ENCODE data around the gene TFE3. TPM values are rescaled to one million over a fixed set of nuclear protein-coding genes. Genes with fewer than 3 reads are reported as not detected.
A peak's percentile ranks its signal among the peaks of the same experiment; 100 is the strongest.

TFE3 gene
- 10 to 100 TPM in 11 of 12 donors, not detected in 1; 18.0 to 39.7 (median 20.6) TPM for polyA plus RNA-seq (ENCODE audit: insufficient read length in 12 of 12)
- long read RNA-seq, donor 1, partial matches to known transcripts = 11 of 13 reads
- long read RNA-seq, donor 1, other reads (novel, unspliced or antisense) = 0 of 13 reads
- long read RNA-seq, donor 2, partial matches to known transcripts = 13 of 17 reads
- long read RNA-seq, donor 2, other reads (novel, unspliced or antisense) = 0 of 17 reads
- long read RNA-seq, donor 3, partial matches to known transcripts = 12 of 14 reads
- long read RNA-seq, donor 3, other reads (novel, unspliced or antisense) = 0 of 14 reads
- long read RNA-seq, donor 4, partial matches to known transcripts = 0 of 2 reads
- long read RNA-seq, donor 4, other reads (novel, unspliced or antisense) = 0 of 2 reads
- long read RNA-seq, donor 5, partial matches to known transcripts = 9 of 15 reads
- long read RNA-seq, donor 5, other reads (novel, unspliced or antisense) = 0 of 15 reads
- long read RNA-seq, donor 6, partial matches to known transcripts = 0 of 1 reads
- long read RNA-seq, donor 6, other reads (novel, unspliced or antisense) = 0 of 1 reads
- long read RNA-seq, donor 7, partial matches to known transcripts = 5 of 8 reads
- long read RNA-seq, donor 7, other reads (novel, unspliced or antisense) = 0 of 8 reads
- long read RNA-seq, donor 8, partial matches to known transcripts = 11 of 17 reads
- long read RNA-seq, donor 8, other reads (novel, unspliced or antisense) = 0 of 17 reads
- long read RNA-seq, donor 9, partial matches to known transcripts = 10 of 13 reads
- long read RNA-seq, donor 9, other reads (novel, unspliced or antisense) = 0 of 13 reads
- long read RNA-seq, donor 10, partial matches to known transcripts = 5 of 9 reads
- long read RNA-seq, donor 10, other reads (novel, unspliced or antisense) = 0 of 9 reads
- long read RNA-seq, donor 11, partial matches to known transcripts = 7 of 11 reads
- long read RNA-seq, donor 11, other reads (novel, unspliced or antisense) = 0 of 11 reads

- DNase-seq = peak; percentile 97
Measured at GRCh38 chrX:49043220-49043986, at the start of gene TFE3. TSS of gene TFE3 (minus strand) at chrX:49043357. CDS start at chrX:49043226, 131 bp downstream.

GRCh38 chrX:49089553-49089952 is 46.4 kb upstream of the TFE3 start:
- DNase-seq = no peak

- no peak for DNase-seq
Measured at GRCh38 chrX:49082271-49082871, 39.2 kb upstream of the TFE3 start.

- DNase-seq = peak; percentile 75
Measured at GRCh38 chrX:49079489-49080428, 36.6 kb upstream of the TFE3 start, which contains the start of gene WDR45. TSS of gene WDR45 (minus strand) at chrX:49079887. CDS start at chrX:49078095, 1,792 bp downstream.

- DNase-seq = no peak
Measured at GRCh38 chrX:49077941-49078340, 34.8 kb upstream of the TFE3 start.

- no peak for DNase-seq
Measured at GRCh38 chrX:49075347-49075746, 32.2 kb upstream of the TFE3 start.

GRCh38 chrX:49073601-49074575 is 30.7 kb upstream of the TFE3 start, which contains the start of gene PRAF2:
TSS of gene PRAF2 (minus strand) at chrX:49074002. CDS start at chrX:49073987, 15 bp downstream.
- DNase-seq = peak; percentile 90

- no peak for DNase-seq
Measured at GRCh38 chrX:49072712-49073095, 29.5 kb upstream of the TFE3 start.

- DNase-seq = peak; percentile 77
Measured at GRCh38 chrX:49071877-49072711, 28.9 kb upstream of the TFE3 start.

- DNase-seq = no peak
Measured at GRCh38 chrX:49070988-49071387, 27.8 kb upstream of the TFE3 start.

GRCh38 chrX:49069038-49069437 is 25.9 kb upstream of the TFE3 start:
- no peak for DNase-seq

- no peak for DNase-seq
Measured at GRCh38 chrX:49067285-49068120, 24.3 kb upstream of the TFE3 start.

GRCh38 chrX:49066690-49067089 is 23.5 kb upstream of the TFE3 start:
- no peak for DNase-seq

GRCh38 chrX:49066278-49066677 is 23.1 kb upstream of the TFE3 start:
- no peak for DNase-seq

- DNase-seq = no peak
Measured at GRCh38 chrX:49064735-49065134, 21.6 kb upstream of the TFE3 start.

- DNase-seq = no peak
Measured at GRCh38 chrX:49064303-49064702, 21.1 kb upstream of the TFE3 start.

GRCh38 chrX:49063715-49064114 is 20.6 kb upstream of the TFE3 start:
- no peak for DNase-seq

Measured in muscle of arm (tissue), 14 donors.